HEK293 (cell line): ENCODE measurements around the gene ACAP3.

Experiments used
- CTCF ChIP-seq: fragments of 450-650 bp; formaldehyde crosslinking; IDR thresholded peaks from 2 replicates; pipeline ENCODE4 v1.5.1; 2016; ENCODE audit warnings: missing biosample characterization, missing genetic modification characterization
- HOXC10 ChIP-seq: sonication (generic); formaldehyde crosslinking; IDR thresholded peaks from 2 replicates; pipeline ENCODE4 v1.8.1; 2023; ENCODE audit warnings: mild to moderate bottlenecking, missing genetic modification reagents
- KLF1 ChIP-seq: fragments of 450-650 bp; formaldehyde crosslinking; IDR thresholded peaks from 2 replicates; pipeline ENCODE4 v1.5.1; 2016; ENCODE audit warnings: missing biosample characterization, missing genetic modification characterization
- KLF16 ChIP-seq: fragments of 450-650 bp; formaldehyde crosslinking; IDR thresholded peaks from 2 replicates; pipeline ENCODE4 v1.5.1; 2017; ENCODE audit warnings: missing biosample characterization, missing genetic modification characterization
- PRDM6 ChIP-seq: fragments of 450-650 bp; formaldehyde crosslinking; IDR thresholded peaks from 2 replicates; pipeline ENCODE4 v1.5.1; 2017; ENCODE audit warnings: missing biosample characterization, missing genetic modification characterization
- ZBTB1 ChIP-seq: fragments of 450-650 bp; formaldehyde crosslinking; IDR thresholded peaks from 2 replicates; pipeline ENCODE4 v1.5.1; 2016; ENCODE audit warnings: missing biosample characterization, missing genetic modification characterization
- ZBTB49 ChIP-seq: fragments of 450-650 bp; formaldehyde crosslinking; IDR thresholded peaks from 2 replicates; pipeline ENCODE4 v1.5.1; 2016; ENCODE audit warnings: missing biosample characterization, missing genetic modification characterization, low read depth
- ZNF138 ChIP-seq: fragments of 450-650 bp; formaldehyde crosslinking; IDR thresholded peaks from 2 replicates; pipeline ENCODE4 v1.5.1; 2016; ENCODE audit warnings: missing biosample characterization, missing genetic modification characterization, borderline replicate concordance
- ZNF18 ChIP-seq: fragments of 450-650 bp; formaldehyde crosslinking; IDR thresholded peaks from 2 replicates; pipeline ENCODE4 v1.5.1; 2016; ENCODE audit warnings: missing biosample characterization, missing genetic modification characterization
- ZNF274 ChIP-seq, 2 experiments: fragments of 200-500 bp in 1 of 2; fragments of 450-650 bp in 1 of 2; sonication (Bioruptor generic) in 1 of 2; formaldehyde crosslinking in 1 of 2; IDR thresholded peaks; 2 replicates each; pipeline versions ENCODE4 v1.5.1 to v1.6.1; 2014 to 2016; ENCODE audit warnings: borderline replicate concordance in 1 of 2, inconsistent platforms in 1 of 2, low read length in 1 of 2, missing biosample characterization in 1 of 2, missing genetic modification characterization in 1 of 2
- ZNF311 ChIP-seq: fragments of 450-650 bp; formaldehyde crosslinking; IDR thresholded peaks from 2 replicates; pipeline ENCODE4 v1.5.1; 2017; ENCODE audit warnings: missing biosample characterization, missing genetic modification characterization, borderline replicate concordance
- ZNF404 ChIP-seq: fragments of 450-650 bp; formaldehyde crosslinking; IDR thresholded peaks from 2 replicates; pipeline ENCODE4 v1.5.1; 2017; ENCODE audit warnings: missing biosample characterization, missing genetic modification characterization
- ZSCAN5A ChIP-seq: fragments of 450-650 bp; formaldehyde crosslinking; IDR thresholded peaks from 2 replicates; pipeline ENCODE4 v1.5.1; 2016; ENCODE audit warnings: missing biosample characterization, missing genetic modification characterization
- ZXDB ChIP-seq: fragments of 450-650 bp; formaldehyde crosslinking; IDR thresholded peaks from 2 replicates; pipeline ENCODE4 v1.5.1; 2016; ENCODE audit warnings: missing biosample characterization, missing genetic modification characterization

GRCh38 chr1:1304331-1305299 is 3.1 kb downstream of the ACAP3 start:
- TF ChIP-seq CTCF (tag by site-specific recombination) (no peak), KLF1 (tag by site-specific recombination) (peak; percentile 71; the same call in 1 of the 2 replicates), ZNF138 (tag by site-specific recombination) (no peak), PRDM6 (tag by site-specific recombination) (no peak), KLF16 (tag by site-specific recombination) (peak; percentile 75; the same call in 1 of the 2 replicates), ZNF274 (IDR thresholded peaks at IDR 0.05; ENCODE audit: low read length) (no peak), ZNF274 (tag by site-specific recombination; IDR thresholded peaks at IDR 0.05; ENCODE audit: borderline replicate concordance) (no peak), ZBTB49 (tag by site-specific recombination) (no peak), ZSCAN5A (tag by site-specific recombination) (no peak), ZNF404 (tag by site-specific recombination) (no peak), ZNF18 (tag by site-specific recombination) (no peak; the same call in 1 of the 2 replicates), HOXC10 (CRISPR knock-in tag) (no peak), ZNF311 (no peak), ZXDB (tag by site-specific recombination) (peak; percentile 91), ZBTB1 (tag by site-specific recombination) (no peak)
